Endothelial cell of umbilical vein (primary cell): ENCODE measurements around the gene CTBP1. TPM values are rescaled to one million over a fixed set of nuclear protein-coding genes. Genes with fewer than 3 reads are reported as not detected.

ENCODE experiments used
- Bru-seq: library from RNA; stranded (reverse); fragments of 400-500 nt; gene quantifications from one replicate; lab custom pipeline; 2021; lab: Mats Ljungman, UMichigan
- BruChase-seq, 2 experiments: library from RNA; stranded (reverse); fragments of 400-500 nt; gene quantifications; one replicate each; lab custom pipeline; 2021; lab: Mats Ljungman, UMichigan
- BruUV-seq: library from RNA; stranded (reverse); fragments of 400-500 nt; replicated peaks from 2 replicates; lab custom pipeline; 2021; lab: Mats Ljungman, UMichigan
- CTCF ChIA-PET: fragments of 300-600, 350-600 bp; sonication (Branson Sonifier 250); formaldehyde crosslinking; loops from one replicate; lab custom pipeline; 2021; ENCODE audit warnings: antibody characterized with exemption, inconsistent platforms; lab: Charles Lee
- POLR2A ChIA-PET: fragments of 300-600, 350-600 bp; sonication (Branson Sonifier 250); formaldehyde crosslinking; loops from one replicate; lab custom pipeline; 2021; ENCODE audit warnings: antibody characterized with exemption, inconsistent platforms; lab: Charles Lee
- DNase-seq: peaks from one replicate; pipeline ENCODE4 v3.0.0-alpha.2; 2011; ENCODE audit warnings: low read depth, low spot score
- FAIRE-seq: peaks from 2 replicates; lab custom pipeline; 2011; peaks lifted over from hg19 to GRCh38; lab: Jason Lieb, UNC
- H2AFZ ChIP-seq: 2 replicates; pipeline ENCODE4 v1.6.0; 2012; ENCODE audit warnings: low read depth, low read length, control low read depth, inconsistent platforms
- H3K27ac ChIP-seq: 2 replicates; pipeline ENCODE4 v1.5.1; 2011; ENCODE audit warnings: low read depth, mild to moderate bottlenecking, control low read depth, low read length, moderate library complexity; ENCODE audit not compliant: insufficient read depth
- H3K27me3 ChIP-seq, 2 experiments: 2 replicates each; pipeline versions ENCODE4 v1.6.0 to v1.6.1; 2011; ENCODE audit warnings: low read length in 2 of 2, mixed read lengths in 1 of 2; ENCODE audit not compliant: control insufficient read depth in 2 of 2, insufficient read depth in 2 of 2
- H3K36me3 ChIP-seq, 2 experiments: 2 replicates in 1 of 2; 3 replicates in 1 of 2; pipeline ENCODE4 v1.5.1; 2011; ENCODE audit warnings: low read length in 2 of 2, mild to moderate bottlenecking in 1 of 2, moderate library complexity in 1 of 2; ENCODE audit not compliant: control insufficient read depth in 2 of 2, insufficient read depth in 2 of 2; ENCODE audit errors: extremely low read depth in 1 of 2
- H3K4me1 ChIP-seq: 3 replicates; pipeline ENCODE4 v1.5.1; 2011; ENCODE audit warnings: mild to moderate bottlenecking, low read length; ENCODE audit not compliant: control insufficient read depth, insufficient read depth; ENCODE audit errors: extremely low read depth
- H3K4me2 ChIP-seq: 2 replicates; pipeline ENCODE4 v1.6.1; 2011; ENCODE audit warnings: low read length, control low read depth, mixed read lengths; ENCODE audit not compliant: insufficient read depth
- H3K4me3 ChIP-seq, 3 experiments: fragments of 200-600 bp in 1 of 3; sonication (generic), shearing (Covaris generic) in 1 of 3; replicated peaks in 1 of 3; 2 replicates each; pipeline ENCODE4 v1.5.1; 2011 to 2016; ENCODE audit warnings: control low read depth in 3 of 3, low read length in 3 of 3, mild to moderate bottlenecking in 2 of 3, inconsistent platforms in 1 of 3, low read depth in 1 of 3, moderate library complexity in 1 of 3; ENCODE audit not compliant: insufficient read depth in 1 of 3
- H3K79me2 ChIP-seq: 2 replicates; pipeline ENCODE4 v1.6.0; 2012; ENCODE audit warnings: low read length, inconsistent platforms; ENCODE audit not compliant: control insufficient read depth, insufficient read depth
- H3K9ac ChIP-seq: replicated peaks from 2 replicates; pipeline ENCODE3; 2011; ENCODE audit warnings: low read length, control low read depth; ENCODE audit not compliant: insufficient read depth; ENCODE audit errors: extremely low read depth
- H3K9me1 ChIP-seq: replicated peaks from 3 replicates; pipeline ENCODE4 v1.6.0; 2011; ENCODE audit warnings: mild to moderate bottlenecking, low read length; ENCODE audit not compliant: control insufficient read depth, insufficient read depth; ENCODE audit errors: extremely low read depth
- H3K9me3 ChIP-seq: replicated peaks from 2 replicates; pipeline ENCODE4 v1.5.1; 2012; ENCODE audit warnings: low read length, inconsistent platforms; ENCODE audit not compliant: control insufficient read depth, insufficient read depth
- H4K20me1 ChIP-seq: replicated peaks from 2 replicates; pipeline ENCODE3; 2011; ENCODE audit warnings: mild to moderate bottlenecking, low read length; ENCODE audit not compliant: control insufficient read depth, insufficient read depth; ENCODE audit errors: extremely low read depth
- MYC ChIP-seq: IDR thresholded peaks from one replicate; pipeline ENCODE4 v1.6.1; 2011; ENCODE audit warnings: mild to moderate bottlenecking, low read depth, low read length
- POLR2A ChIP-seq: IDR thresholded peaks from 2 replicates; pipeline ENCODE4 v1.6.1; 2012; ENCODE audit warnings: low read depth, mild to moderate bottlenecking, control low read depth, low read length
- POLR2AphosphoS5 ChIP-seq: IDR thresholded peaks from 2 replicates; pipeline ENCODE4 v1.6.1; 2012; ENCODE audit warnings: low read depth, mild to moderate bottlenecking, control low read depth, low read length, moderate library complexity; ENCODE audit not compliant: insufficient read depth
- dilution Hi-C: fragments of 300-500 bp; cut with MboI; formaldehyde crosslinking; loops from one replicate; pipeline ENCODE4 v1.15.0; 2019; ENCODE audit warnings: low sequenced_read_pairs; ENCODE audit not compliant: extremely low pct_ligation_motif_present
- intact Hi-C: fragments of 100-400 bp; cut with micrococcal nuclease; formaldehyde crosslinking; loops from one replicate; pipeline ENCODE4 v1.10.0; 2022
- long read RNA-seq: library from polyadenylated mRNA; stranded (forward); transcript quantifications from one replicate; pipeline ENCODE4 v2.0.0, GENCODE V29; 2021
- polyA minus RNA-seq, 3 experiments: library from RNA; depleted of rRNA, polyadenylated mRNA; stranded (reverse); fragments of >200 nt; gene quantifications; 1 replicate in 1 of 3; 2 replicates in 2 of 3; pipeline ENCODE4 v1.2.3, GENCODE V29; 2011
- polyA plus RNA-seq, 4 experiments: library from polyadenylated mRNA; depleted of rRNA in 3 of 4; stranded (reverse) in 3 of 4; unstranded in 1 of 4; fragments of >200 nt; gene quantifications; 2 replicates each; pipeline versions ENCODE4 v1.2.1 to v1.2.3, GENCODE V29; 2011 to 2012; ENCODE audit warnings: missing spikeins in 1 of 4
- total RNA-seq: library from RNA; stranded (reverse); gene quantifications from 2 replicates; pipeline ENCODE4 v1.2.3, GENCODE V29; 2021
- TF ChIP-seq, protein P1 (sequence below): IDR thresholded peaks from 2 replicates; pipeline ENCODE4 v1.6.1; 2011; ENCODE audit not compliant: insufficient read depth, insufficient read length
- TF ChIP-seq, protein P2 (sequence below), 2 donors: IDR thresholded peaks; 1 replicate in 1 of 2; 2 replicates in 1 of 2; pipeline ENCODE4 v1.5.1; 2011; ENCODE audit warnings: low read length in 2 of 2, mild to moderate bottlenecking in 2 of 2, moderate library complexity in 2 of 2, control low read depth in 1 of 2, inconsistent platforms in 1 of 2, low read depth in 1 of 2; ENCODE audit not compliant: insufficient read depth in 1 of 2; ENCODE audit errors: extremely low read depth in 1 of 2

CTBP1 gene
- 155 and 165 TPM in 2 replicates for total RNA-seq
- 167 and 314 TPM in 2 replicates for polyA plus RNA-seq
- 124 and 169 TPM in 2 replicates for polyA plus RNA-seq (2011; cell fraction: cytosol; rRNA removed)
- polyA plus RNA-seq (2011; cell fraction: nucleus; rRNA removed): 196 and 256 TPM in 2 replicates
- 85.0 and 104 TPM in 2 replicates for polyA plus RNA-seq (2012)
- 116 and 118 TPM in 2 replicates for polyA minus RNA-seq
- polyA minus RNA-seq (2011; cell fraction: cytosol; rRNA and poly(A)+ RNA removed): 109 TPM
- polyA minus RNA-seq (2011; cell fraction: nucleus; rRNA and poly(A)+ RNA removed): 50.4 and 95.0 TPM in 2 replicates
- Bru-seq, nascent RNA: percentile 65 among the genes with signal in this experiment
- percentile 92 among the genes with signal in this experiment for BruChase-seq, experiment 1, labeled RNA remaining after a 6-hour chase
- percentile 83 among the genes with signal in this experiment for BruChase-seq, experiment 2, labeled RNA remaining after a 2-hour chase
- long read RNA-seq, transcript CTBP1-201 (9 exons, 2,297 nt): minor isoform, 17 of 332 reads
- long read RNA-seq, transcript CTBP1-203 (10 exons, 2,467 nt): major isoform, 126 of 332 reads
- long read RNA-seq, partial matches to known transcripts: 23 of 332 reads
- long read RNA-seq, other reads (novel, unspliced or antisense): 160 of 332 reads

DNA sequence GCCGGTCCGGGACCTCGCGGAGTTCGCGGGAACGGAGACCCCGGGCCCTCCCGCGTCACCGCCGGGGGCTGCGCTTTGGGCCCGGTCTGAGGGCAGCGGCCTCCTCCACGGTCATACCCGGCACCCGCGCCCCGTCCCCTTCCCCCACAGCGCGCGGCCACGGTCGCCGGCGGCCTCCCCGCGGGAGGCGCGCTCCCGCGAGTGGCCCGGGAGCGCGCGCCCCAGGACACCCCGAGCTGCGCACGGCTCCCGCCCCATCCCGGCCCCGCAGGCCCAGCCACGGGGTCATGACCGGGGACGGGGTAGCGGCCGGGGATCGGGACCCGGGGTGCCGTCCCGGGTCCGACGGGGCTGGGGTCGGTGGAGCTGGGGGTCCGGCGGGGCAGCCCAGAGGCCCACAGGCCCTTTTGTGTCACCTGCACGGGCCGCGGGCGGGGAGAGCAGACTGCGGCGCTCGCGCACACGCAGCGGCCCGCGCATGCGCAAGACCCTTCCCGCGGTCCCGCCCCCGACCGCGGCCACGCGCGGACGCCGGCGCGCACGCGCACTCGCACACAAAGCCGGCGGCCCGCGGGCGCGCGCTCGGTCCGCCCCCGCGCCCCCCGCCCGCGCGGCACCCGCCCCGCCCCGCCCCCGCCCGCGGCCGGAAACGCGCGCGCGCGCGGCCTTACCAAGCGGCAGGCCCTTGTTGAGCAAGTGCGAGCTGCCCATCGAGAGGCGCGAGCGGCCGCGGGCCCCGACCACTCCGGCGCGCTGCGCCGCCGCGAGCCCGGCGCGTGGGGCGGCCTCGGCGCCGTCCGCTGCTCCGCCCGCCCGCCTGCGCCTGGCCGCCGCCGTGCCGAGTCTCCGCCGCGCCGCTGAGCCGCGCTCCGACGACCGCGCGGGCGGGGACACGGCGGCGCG lies at the start of gene CTBP1:
TSS of gene CTBP1 (minus strand) at position 886 of the 903 bp plus-strand sequence. CDS start 7,799 bp downstream, outside the sequence.
- ChIA-PET CTCF (interaction anchor here (1.0 to 1.5 kb wide), 4 partner anchors 19 to 98 kb away, joined by 3 to 6 read pairs (median 4); partner anchors contain the start of gene UVSSA), POLR2A (interaction anchor here (0.6 to 1.7 kb wide), 4 partner anchors 14 to 98 kb away, joined by 3 to 5 read pairs (median 4); no protein-coding TSS in a partner anchor)
- peak within 1 kb of the TSS; percentile 77 for H3K27ac ChIP-seq
- TF ChIP-seq, protein P1, sequence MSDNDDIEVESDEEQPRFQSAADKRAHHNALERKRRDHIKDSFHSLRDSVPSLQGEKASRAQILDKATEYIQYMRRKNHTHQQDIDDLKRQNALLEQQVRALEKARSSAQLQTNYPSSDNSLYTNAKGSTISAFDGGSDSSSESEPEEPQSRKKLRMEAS: no peak
- TF ChIP-seq MYC: no peak
- TF ChIP-seq POLR2A: peak; percentile 33
- TF ChIP-seq, protein P2, sequence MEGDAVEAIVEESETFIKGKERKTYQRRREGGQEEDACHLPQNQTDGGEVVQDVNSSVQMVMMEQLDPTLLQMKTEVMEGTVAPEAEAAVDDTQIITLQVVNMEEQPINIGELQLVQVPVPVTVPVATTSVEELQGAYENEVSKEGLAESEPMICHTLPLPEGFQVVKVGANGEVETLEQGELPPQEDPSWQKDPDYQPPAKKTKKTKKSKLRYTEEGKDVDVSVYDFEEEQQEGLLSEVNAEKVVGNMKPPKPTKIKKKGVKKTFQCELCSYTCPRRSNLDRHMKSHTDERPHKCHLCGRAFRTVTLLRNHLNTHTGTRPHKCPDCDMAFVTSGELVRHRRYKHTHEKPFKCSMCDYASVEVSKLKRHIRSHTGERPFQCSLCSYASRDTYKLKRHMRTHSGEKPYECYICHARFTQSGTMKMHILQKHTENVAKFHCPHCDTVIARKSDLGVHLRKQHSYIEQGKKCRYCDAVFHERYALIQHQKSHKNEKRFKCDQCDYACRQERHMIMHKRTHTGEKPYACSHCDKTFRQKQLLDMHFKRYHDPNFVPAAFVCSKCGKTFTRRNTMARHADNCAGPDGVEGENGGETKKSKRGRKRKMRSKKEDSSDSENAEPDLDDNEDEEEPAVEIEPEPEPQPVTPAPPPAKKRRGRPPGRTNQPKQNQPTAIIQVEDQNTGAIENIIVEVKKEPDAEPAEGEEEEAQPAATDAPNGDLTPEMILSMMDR (IDR thresholded peaks at IDR 0.05; ENCODE audit: extremely low read depth in 1 of 2, insufficient read depth in 1 of 2, low read depth in 1 of 2, low read length in 2 of 2): no peak
- TF ChIP-seq POLR2AphosphoS5: peak; percentile 80
- peaks cover 54% of the 10 kb centered on the region for H3K79me2 ChIP-seq
- peak within 1 kb of the TSS; percentile 56 to 85 (median 72) for H3K4me3 ChIP-seq
- no peaks in the 10 kb centered on the region for H3K36me3 ChIP-seq
- H3K27me3 ChIP-seq: no peaks in the 10 kb centered on the region
- BruUV-seq: no TSS peak
- H3K4me1 ChIP-seq: peaks cover 18% of the 10 kb centered on the region
- FAIRE-seq (peak; percentile 56), DNase-seq (peak; percentile 86)
- dilution Hi-C loops: no loop called here
- H3K9me1 ChIP-seq: no peaks in the 10 kb centered on the region
- H2AFZ ChIP-seq: peak within 1 kb of the TSS; percentile 3
- H3K9me3 ChIP-seq: no peaks in the 10 kb centered on the region
- peak within 1 kb of the TSS; percentile 75 for H3K4me2 ChIP-seq
- H4K20me1 ChIP-seq: no peaks in the 10 kb centered on the region
- intact Hi-C loops: loop anchor here (1.0 kb wide), 2 partner anchors 15 to 98 kb away; no protein-coding TSS in a partner anchor
- H3K9ac ChIP-seq: peak within 1 kb of the TSS; percentile 92
